Prostate gland (tissue), 2 donors: ENCODE measurements around the gene COL5A1. TPM values are rescaled to one million over a fixed set of nuclear protein-coding genes. Genes with fewer than 3 reads are reported as not detected.

Experiments used
- DNase-seq: peaks from one replicate; pipeline ENCODE4 v3.0.0-alpha.2; 2019; ENCODE audit warnings: low spot score
- H3K27ac ChIP-seq, 2 donors: fragments of 200-600 bp; sonication (generic); 2 replicates each; pipeline ENCODE4 v1.5.1; 2017 to 2019
- H3K27me3 ChIP-seq: fragments of 200-600 bp; sonication (generic); replicated peaks from 2 replicates; pipeline ENCODE4 v1.5.1; 2019; ENCODE audit not compliant: insufficient read depth
- H3K36me3 ChIP-seq, 2 donors: fragments of 200-600 bp; sonication (generic); 1 replicate in 1 of 2; 2 replicates in 1 of 2; pipeline versions ENCODE4 v1.5.1 to v1.8.1; 2017 to 2019
- H3K4me1 ChIP-seq: fragments of 200-600 bp; sonication (generic); replicated peaks from 2 replicates; pipeline ENCODE4 v1.5.1; 2019
- H3K4me3 ChIP-seq, 2 donors: fragments of 200-600 bp; sonication (generic); 2 replicates each; pipeline ENCODE4 v1.5.1; 2017 to 2019
- H3K9me3 ChIP-seq: fragments of 200-600 bp; sonication (generic); 2 replicates; pipeline ENCODE4 v1.5.1; 2017
- POLR2A ChIP-seq: fragments of 450-650 bp; IDR thresholded peaks from one replicate; pipeline ENCODE4 v1.6.1; 2016; ENCODE audit warnings: antibody characterized with exemption, mild to moderate bottlenecking
- POLR2AphosphoS5 ChIP-seq: sonication (generic); formaldehyde crosslinking; IDR thresholded peaks from one replicate; pipeline ENCODE4 v1.6.1; 2017; ENCODE audit warnings: antibody characterized with exemption
- WGBS: methylation state at CpG from one replicate; pipeline ENCODE4 v1.1.5; 2018; 5-methylcytosine and 5-hydroxymethylcytosine counted together
- intact Hi-C: fragments of 100-400 bp; cut with DNase I; formaldehyde crosslinking; loops from one replicate; pipeline ENCODE4 v1.14.2; 2022
- total RNA-seq, 2 donors: library from RNA; depleted of rRNA; stranded (reverse); fragments of >200 nt; gene quantifications; one replicate each; pipeline ENCODE4 v1.1.0, GENCODE V29; 2016
- TF ChIP-seq, protein P1 (sequence below), 4 experiments: fragments of 200-600 bp in 2 of 4; fragments of 450-650 bp in 2 of 4; sonication (generic) in 2 of 4; IDR thresholded peaks; 1 replicate in 3 of 4; 2 replicates in 1 of 4; pipeline ENCODE4 v1.5.1; 2016 to 2019; ENCODE audit warnings: antibody characterized with exemption in 4 of 4, mild to moderate bottlenecking in 2 of 4, moderate library complexity in 2 of 4

The COL5A1 gene
- total RNA-seq, 2 donors from 2014 or later, result 16.9 to 36.0 TPM

- H3K9me3 ChIP-seq, result no peaks in the 10 kb centered on the region
- 66% methylated on average over 20 of the region's 20 CpGs for WGBS
- H3K4me1 ChIP-seq, result no peaks in the 10 kb centered on the region
- intact Hi-C loops, result no loop called here
- no peaks in the 10 kb centered on the region for H3K36me3 ChIP-seq
- TF ChIP-seq, protein P1, sequence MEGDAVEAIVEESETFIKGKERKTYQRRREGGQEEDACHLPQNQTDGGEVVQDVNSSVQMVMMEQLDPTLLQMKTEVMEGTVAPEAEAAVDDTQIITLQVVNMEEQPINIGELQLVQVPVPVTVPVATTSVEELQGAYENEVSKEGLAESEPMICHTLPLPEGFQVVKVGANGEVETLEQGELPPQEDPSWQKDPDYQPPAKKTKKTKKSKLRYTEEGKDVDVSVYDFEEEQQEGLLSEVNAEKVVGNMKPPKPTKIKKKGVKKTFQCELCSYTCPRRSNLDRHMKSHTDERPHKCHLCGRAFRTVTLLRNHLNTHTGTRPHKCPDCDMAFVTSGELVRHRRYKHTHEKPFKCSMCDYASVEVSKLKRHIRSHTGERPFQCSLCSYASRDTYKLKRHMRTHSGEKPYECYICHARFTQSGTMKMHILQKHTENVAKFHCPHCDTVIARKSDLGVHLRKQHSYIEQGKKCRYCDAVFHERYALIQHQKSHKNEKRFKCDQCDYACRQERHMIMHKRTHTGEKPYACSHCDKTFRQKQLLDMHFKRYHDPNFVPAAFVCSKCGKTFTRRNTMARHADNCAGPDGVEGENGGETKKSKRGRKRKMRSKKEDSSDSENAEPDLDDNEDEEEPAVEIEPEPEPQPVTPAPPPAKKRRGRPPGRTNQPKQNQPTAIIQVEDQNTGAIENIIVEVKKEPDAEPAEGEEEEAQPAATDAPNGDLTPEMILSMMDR (IDR thresholded peaks at IDR 0.05), result no peak
- no peak for TF ChIP-seq POLR2A
- TF ChIP-seq POLR2AphosphoS5, result no peak
- DNase-seq, result no peak
- no peaks in the 10 kb centered on the region for H3K27me3 ChIP-seq
- peak overlapping the region in 1 of 2 donors; percentile 27 for H3K27ac ChIP-seq
- no peak overlapping the region for H3K4me3 ChIP-seq
Observed at GRCh38 chr9:134717056-134717455, 75.5 kb downstream of the COL5A1 start.

DNA sequence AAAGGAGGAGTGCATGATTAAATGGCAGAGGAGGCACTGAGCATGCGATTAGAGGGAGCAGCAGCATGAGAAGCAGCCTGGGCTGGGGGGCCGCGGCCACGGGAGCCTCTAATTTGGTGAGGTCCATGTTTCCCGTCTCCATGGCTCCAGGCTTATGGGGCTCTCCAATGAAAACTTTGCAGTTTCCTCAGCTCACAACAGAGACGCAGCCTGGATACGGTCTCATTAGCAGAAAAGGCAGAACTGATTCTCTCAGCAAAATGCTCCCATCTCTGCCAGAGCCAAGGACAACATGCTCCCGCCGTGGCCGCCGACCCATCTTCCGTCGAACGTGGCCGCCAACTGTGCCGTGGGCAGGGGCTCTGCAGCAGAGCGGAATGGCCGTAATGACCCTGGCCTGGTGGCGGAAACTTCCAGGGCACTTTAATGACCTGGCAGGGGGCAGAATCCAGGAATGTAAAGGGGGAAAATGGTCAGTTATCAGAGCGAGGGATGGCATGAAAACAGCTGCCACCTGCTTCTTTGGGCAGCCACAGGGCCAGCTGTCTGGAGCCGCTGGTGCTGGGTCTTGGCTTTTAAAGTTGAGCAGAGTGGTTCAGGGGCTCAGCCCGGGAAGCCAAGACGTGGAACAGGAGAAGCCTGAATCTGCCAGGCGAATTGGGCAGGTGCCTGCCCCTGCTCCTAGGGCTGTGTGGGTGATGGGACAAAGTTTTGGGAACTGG, 76.5 kb downstream of the COL5A1 start:
- intact Hi-C loops, result no loop called here
- H3K4me1 ChIP-seq, result no peaks in the 10 kb centered on the region
- DNase-seq, result no peak
- TF ChIP-seq POLR2A, result no peak
- TF ChIP-seq, protein P1 (IDR thresholded peaks at IDR 0.05), result no peak
- TF ChIP-seq POLR2AphosphoS5, result no peak
- H3K36me3 ChIP-seq, result no peaks in the 10 kb centered on the region
- no peak overlapping the region for H3K27ac ChIP-seq
- WGBS, result 77% methylated on average over 24 of the region's 24 CpGs
- H3K9me3 ChIP-seq, result no peaks in the 10 kb centered on the region
- H3K27me3 ChIP-seq, result no peaks in the 10 kb centered on the region
- no peak overlapping the region for H3K4me3 ChIP-seq

GRCh38 chr9:134719331-134719730, 77.7 kb downstream of the COL5A1 start:
- Histone ChIP-seq H3K4me1 (no peaks in the 10 kb centered on the region), H3K27ac (no peak overlapping the region), H3K27me3 (no peaks in the 10 kb centered on the region), H3K36me3 (no peaks in the 10 kb centered on the region), H3K4me3 (no peak overlapping the region), H3K9me3 (no peaks in the 10 kb centered on the region)
- intact Hi-C loops, result no loop called here
- no peak for TF ChIP-seq POLR2A
- TF ChIP-seq POLR2AphosphoS5, result no peak
- TF ChIP-seq, protein P1 (IDR thresholded peaks at IDR 0.05), result no peak
- DNase-seq, result no peak
- WGBS, result 91% methylated on average over 7 of the region's 11 CpGs

DNA sequence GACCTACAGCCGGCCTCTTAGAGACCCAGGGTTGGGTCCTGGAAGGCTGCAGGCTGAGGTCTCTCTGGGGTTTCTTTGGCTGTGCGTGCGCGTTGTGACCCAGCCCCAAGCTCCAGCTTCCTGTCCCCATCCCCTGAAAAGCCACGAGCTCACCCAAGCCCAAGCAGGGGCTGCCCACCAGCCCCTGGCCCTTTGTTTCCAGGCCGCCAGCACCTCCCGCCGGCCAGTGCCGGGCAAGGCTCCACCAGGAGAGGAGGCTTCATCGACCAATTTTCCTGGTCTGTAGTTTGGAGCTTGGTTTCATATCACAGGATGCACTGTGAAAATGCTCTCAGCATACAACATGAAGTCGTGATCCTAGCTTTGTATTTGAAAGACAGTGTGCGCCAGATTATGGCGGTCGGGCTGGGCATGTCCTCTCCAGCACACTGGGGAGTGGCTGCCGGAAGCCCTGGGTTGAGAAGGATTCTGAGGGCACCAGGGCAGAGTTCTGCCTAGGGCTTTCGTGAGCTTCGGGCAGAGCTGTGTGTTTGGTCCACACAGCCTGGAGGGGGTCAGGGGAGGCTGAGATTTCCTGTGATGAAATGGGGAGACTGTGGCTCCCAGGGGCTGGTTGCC, 78.6 kb downstream of the COL5A1 start:
- TF ChIP-seq POLR2A (no peak), POLR2AphosphoS5 (no peak)
- TF ChIP-seq, protein P1 (IDR thresholded peaks at IDR 0.05), result no peak
- no peaks in the 10 kb centered on the region for H3K36me3 ChIP-seq
- WGBS, result 89% methylated on average over 17 of the region's 17 CpGs
- H3K27me3 ChIP-seq, result no peaks in the 10 kb centered on the region
- no peaks in the 10 kb centered on the region for H3K4me1 ChIP-seq
- H3K4me3 ChIP-seq, result no peak overlapping the region
- no peak for DNase-seq
- no peaks in the 10 kb centered on the region for H3K9me3 ChIP-seq
- no peak overlapping the region for H3K27ac ChIP-seq
- intact Hi-C loops, result no loop called here

- TF ChIP-seq POLR2A (no peak), POLR2AphosphoS5 (no peak)
- TF ChIP-seq, protein P1 (IDR thresholded peaks at IDR 0.05), result no peak
Observed at GRCh38 chr9:134720796-134721195, 79.2 kb downstream of the COL5A1 start.

More at GRCh38 chr9:134720796-134721195, 79.2 kb downstream of the COL5A1 start:
- H3K4me3 ChIP-seq, result no peak overlapping the region
- 95% methylated on average over 9 of the region's 9 CpGs for WGBS
- intact Hi-C loops, result no loop called here
- no peaks in the 10 kb centered on the region for H3K36me3 ChIP-seq
- no peaks in the 10 kb centered on the region for H3K9me3 ChIP-seq
- H3K4me1 ChIP-seq, result no peaks in the 10 kb centered on the region
- no peak overlapping the region for H3K27ac ChIP-seq
- no peak for DNase-seq
- no peaks in the 10 kb centered on the region for H3K27me3 ChIP-seq
